Measurements from ENCODE around the gene PRR5L.

GRCh38 chr11:36437413-36437812 is 141.3 kb downstream of the PRR5L start:
- TF ChIP-seq POLR2A (IDR thresholded peaks at IDR 0.05) = no peak
- no peak for TF ChIP-seq CTCF (IDR thresholded peaks at IDR 0.05)

Data from tibial nerve (tissue), 3 donors.